Measurements from ENCODE around the gene CEBPB.
"Not testable (repeated sequence)": the region's sequence is repeated elsewhere in the genome, so short reads cannot be mapped to it uniquely, and the experiment has no call there.

CEBPB gene

DNA sequence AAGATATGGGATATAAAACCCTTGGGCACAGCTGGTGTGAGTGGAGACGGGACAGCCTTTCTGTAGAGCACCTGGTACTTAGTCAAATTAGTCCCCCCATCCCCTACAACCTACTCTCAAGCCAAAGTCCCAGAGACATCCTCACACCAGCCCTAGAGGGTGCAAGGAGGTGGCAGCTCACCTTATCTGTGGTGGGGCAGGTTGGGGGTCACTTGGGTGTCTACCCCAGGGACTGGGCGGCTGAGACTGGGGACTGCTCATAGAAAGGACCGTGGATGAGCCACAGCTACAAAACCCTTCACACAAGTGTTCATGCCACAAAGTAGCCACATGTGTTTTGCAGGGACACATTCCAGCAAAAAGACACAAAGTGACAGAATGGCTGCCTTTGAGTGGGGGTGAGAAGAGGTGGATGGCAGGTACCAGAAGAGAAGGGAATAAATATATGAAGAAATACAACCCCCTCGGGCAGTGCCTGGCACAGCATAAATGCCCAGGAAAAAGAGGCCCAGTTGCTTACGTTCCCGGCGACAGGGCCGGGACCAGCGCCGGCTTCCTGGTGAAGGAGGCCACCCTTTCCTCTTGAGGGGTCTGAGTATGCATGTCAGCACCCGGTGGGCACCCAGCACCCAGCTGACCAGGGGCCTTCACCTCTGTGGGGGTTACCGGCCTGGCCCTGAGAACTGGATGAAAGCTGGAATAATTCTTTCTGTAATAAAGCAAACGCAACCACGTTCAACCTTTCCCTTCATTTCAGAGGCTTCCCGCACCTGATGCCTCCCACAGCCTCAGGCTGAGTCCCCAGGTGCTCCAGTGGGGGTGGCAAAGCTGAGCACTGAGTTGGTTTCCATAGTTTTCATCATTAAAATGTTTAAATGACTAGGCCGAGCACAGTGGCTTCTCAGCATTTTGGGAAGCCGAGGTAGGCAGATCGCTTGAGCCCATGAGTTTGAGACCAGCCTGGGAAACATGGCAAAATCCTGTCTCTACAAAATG, 14.4 kb upstream of the CEBPB start:
- H3K79me1 ChIP-seq (ENCODE audit: low read length): no peaks in the 10 kb centered on the region
- no peak overlapping the region for H4K5ac ChIP-seq (ENCODE audit: low read length)
- H3K23ac ChIP-seq (ENCODE audit: low read length): no peak overlapping the region
- no peak for DNase-seq
- no peak overlapping the region for H2BK15ac ChIP-seq (replicated peaks; ENCODE audit: low read depth)
- no peak overlapping the region for H2BK5ac ChIP-seq (ENCODE audit: low read length)
- no peaks in the 10 kb centered on the region for H3K79me2 ChIP-seq (ENCODE audit: control insufficient read depth, insufficient read depth, low read length)
- no peak overlapping the region for H4K8ac ChIP-seq (ENCODE audit: low read depth, low read length)
- H3K36me3 ChIP-seq (ENCODE audit: control insufficient read depth, insufficient read depth, low read length): no peaks in the 10 kb centered on the region
- no peak overlapping the region for H2BK120ac ChIP-seq (ENCODE audit: low read depth, low read length)
- H3K56ac ChIP-seq (ENCODE audit: low read length): no peak overlapping the region
- no peaks in the 10 kb centered on the region for H3K27me3 ChIP-seq (ENCODE audit: insufficient read depth, low read length, poor library complexity)
- WGBS (ENCODE audit: extremely low coverage, insufficient coverage, low lambda C conversion rate): no CpG with 5 or more reads among the region's 18 CpGs
- H3K27ac ChIP-seq (ENCODE audit: low read depth, low read length): no peak overlapping the region
- H3K18ac ChIP-seq (ENCODE audit: low read length): no peak overlapping the region
- no peak overlapping the region for H3K4me2 ChIP-seq (ENCODE audit: low read length)
- H3K4me3 ChIP-seq (ENCODE audit: low read length): no peak overlapping the region
- H2AK5ac ChIP-seq (ENCODE audit: low read length): no peak overlapping the region
- no peak overlapping the region for H3K9ac ChIP-seq (ENCODE audit: low read length)
- H3K4me1 ChIP-seq (ENCODE audit: control insufficient read depth, low read depth, low read length): peaks cover 3% of the 10 kb centered on the region
- no peak overlapping the region for H3K4ac ChIP-seq (ENCODE audit: low read depth, low read length)

DNA sequence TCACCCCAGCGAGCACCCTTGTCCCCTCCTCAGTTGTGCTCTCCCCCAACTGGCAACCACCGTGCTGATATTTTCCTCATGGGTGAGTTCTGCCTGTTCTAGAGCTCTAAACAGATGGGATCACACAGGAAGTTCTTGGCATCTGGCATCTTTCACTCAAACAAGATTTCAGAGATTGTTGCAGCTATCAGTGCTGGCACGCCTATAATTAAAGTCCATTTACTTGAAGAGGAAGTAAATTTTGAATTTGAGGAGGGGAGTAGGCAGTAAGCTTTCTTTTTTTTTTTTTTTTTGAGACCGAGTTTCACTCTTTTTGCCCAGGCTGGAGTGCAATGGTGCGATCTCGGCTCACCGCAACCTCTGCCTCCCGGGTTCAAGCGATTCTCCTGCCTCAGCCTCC, 12.0 kb upstream of the CEBPB start:
- H2AK5ac ChIP-seq (ENCODE audit: low read length); H3K4me3 ChIP-seq (ENCODE audit: low read length); H3K27me3 ChIP-seq (ENCODE audit: insufficient read depth, low read length, poor library complexity); H3K9ac ChIP-seq (ENCODE audit: low read length); H3K4me2 ChIP-seq (ENCODE audit: low read length); H2BK15ac ChIP-seq (replicated peaks; ENCODE audit: low read depth); H3K36me3 ChIP-seq (ENCODE audit: control insufficient read depth, insufficient read depth, low read length); H3K4me1 ChIP-seq (ENCODE audit: control insufficient read depth, low read depth, low read length); H3K27ac ChIP-seq (ENCODE audit: low read depth, low read length); H3K4ac ChIP-seq (ENCODE audit: low read depth, low read length); H3K79me2 ChIP-seq (ENCODE audit: control insufficient read depth, insufficient read depth, low read length); H3K56ac ChIP-seq (ENCODE audit: low read length); DNase-seq; H3K79me1 ChIP-seq (ENCODE audit: low read length); H3K23ac ChIP-seq (ENCODE audit: low read length); H3K18ac ChIP-seq (ENCODE audit: low read length); H2BK120ac ChIP-seq (ENCODE audit: low read depth, low read length); H4K5ac ChIP-seq (ENCODE audit: low read length); H2BK5ac ChIP-seq (ENCODE audit: low read length); H4K8ac ChIP-seq (ENCODE audit: low read depth, low read length): not testable (repeated sequence)
- WGBS (ENCODE audit: extremely low coverage, insufficient coverage, low lambda C conversion rate): no CpG with 5 or more reads among the region's 9 CpGs

DNA sequence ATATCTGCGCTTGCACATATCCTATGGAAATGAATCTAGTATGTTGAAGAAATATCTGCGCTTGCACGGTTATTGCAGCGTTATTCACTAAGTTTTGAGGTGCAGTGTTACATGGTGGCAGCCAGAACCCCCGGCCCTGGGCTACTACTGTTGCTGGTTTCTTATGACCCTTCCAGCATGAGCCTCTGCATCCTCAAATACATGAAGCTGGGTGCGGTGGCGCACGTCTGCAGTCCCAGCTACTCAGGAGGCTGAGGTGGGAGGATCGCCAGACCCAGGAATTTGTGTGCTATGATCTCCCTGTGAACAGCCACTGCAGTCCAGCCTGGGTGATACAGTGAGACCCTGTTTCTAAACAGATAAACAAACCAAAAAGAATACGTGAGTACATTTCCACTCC, 9.3 kb upstream of the CEBPB start:
- Histone ChIP-seq H3K4me2 (ENCODE audit: low read length) (no peak overlapping the region), H4K8ac (ENCODE audit: low read depth, low read length) (no peak overlapping the region), H2BK120ac (ENCODE audit: low read depth, low read length) (no peak overlapping the region), H3K4me3 (ENCODE audit: low read length) (no peak overlapping the region), H3K18ac (ENCODE audit: low read length) (no peak overlapping the region), H3K36me3 (ENCODE audit: control insufficient read depth, insufficient read depth, low read length) (no peaks in the 10 kb centered on the region), H2AK5ac (ENCODE audit: low read length) (no peak overlapping the region), H3K4me1 (ENCODE audit: control insufficient read depth, low read depth, low read length) (no peaks in the 10 kb centered on the region), H4K5ac (ENCODE audit: low read length) (no peak overlapping the region), H3K56ac (ENCODE audit: low read length) (no peak overlapping the region), H3K27me3 (ENCODE audit: insufficient read depth, low read length, poor library complexity) (no peaks in the 10 kb centered on the region), H3K23ac (ENCODE audit: low read length) (no peak overlapping the region), H3K79me1 (ENCODE audit: low read length) (no peaks in the 10 kb centered on the region), H3K9ac (ENCODE audit: low read length) (no peak overlapping the region), H2BK15ac (replicated peaks; ENCODE audit: low read depth) (no peak overlapping the region), H3K4ac (ENCODE audit: low read depth, low read length) (no peak overlapping the region), H2BK5ac (ENCODE audit: low read length) (no peak overlapping the region), H3K79me2 (ENCODE audit: control insufficient read depth, insufficient read depth, low read length) (no peaks in the 10 kb centered on the region), H3K27ac (ENCODE audit: low read depth, low read length) (no peak overlapping the region)
- no peak for DNase-seq
- WGBS (ENCODE audit: extremely low coverage, insufficient coverage, low lambda C conversion rate): no CpG with 5 or more reads among the region's 10 CpGs

GRCh38 chr20:50182346-50182745, 8.3 kb upstream of the CEBPB start:
- H3K9ac ChIP-seq (ENCODE audit: low read length): no peak overlapping the region
- H4K5ac ChIP-seq (ENCODE audit: low read length): no peak overlapping the region
- no peaks in the 10 kb centered on the region for H3K79me2 ChIP-seq (ENCODE audit: control insufficient read depth, insufficient read depth, low read length)
- H3K27me3 ChIP-seq (ENCODE audit: insufficient read depth, low read length, poor library complexity): no peaks in the 10 kb centered on the region
- H3K36me3 ChIP-seq (ENCODE audit: control insufficient read depth, insufficient read depth, low read length): no peaks in the 10 kb centered on the region
- no peak overlapping the region for H3K4me2 ChIP-seq (ENCODE audit: low read length)
- no peak overlapping the region for H2AK5ac ChIP-seq (ENCODE audit: low read length)
- DNase-seq: no peak
- H3K4me1 ChIP-seq (ENCODE audit: control insufficient read depth, low read depth, low read length): no peaks in the 10 kb centered on the region
- no peaks in the 10 kb centered on the region for H3K79me1 ChIP-seq (ENCODE audit: low read length)
- H3K4me3 ChIP-seq (ENCODE audit: low read length): no peak overlapping the region
- no CpG with 5 or more reads among the region's 2 CpGs for WGBS (ENCODE audit: extremely low coverage, insufficient coverage, low lambda C conversion rate)
- H3K18ac ChIP-seq (ENCODE audit: low read length): no peak overlapping the region
- no peak overlapping the region for H3K56ac ChIP-seq (ENCODE audit: low read length)
- no peak overlapping the region for H2BK120ac ChIP-seq (ENCODE audit: low read depth, low read length)
- H3K23ac ChIP-seq (ENCODE audit: low read length): no peak overlapping the region
- H2BK15ac ChIP-seq (replicated peaks; ENCODE audit: low read depth): no peak overlapping the region
- no peak overlapping the region for H3K27ac ChIP-seq (ENCODE audit: low read depth, low read length)
- no peak overlapping the region for H4K8ac ChIP-seq (ENCODE audit: low read depth, low read length)
- H2BK5ac ChIP-seq (ENCODE audit: low read length): no peak overlapping the region
- no peak overlapping the region for H3K4ac ChIP-seq (ENCODE audit: low read depth, low read length)

- WGBS (ENCODE audit: extremely low coverage, insufficient coverage, low lambda C conversion rate): no CpG with 5 or more reads among the region's 5 CpGs
- no peak overlapping the region for H2BK15ac ChIP-seq (replicated peaks; ENCODE audit: low read depth)
- H3K27me3 ChIP-seq (ENCODE audit: insufficient read depth, low read length, poor library complexity): no peaks in the 10 kb centered on the region
- no peak overlapping the region for H2AK5ac ChIP-seq (ENCODE audit: low read length)
- no peak overlapping the region for H3K18ac ChIP-seq (ENCODE audit: low read length)
- no peaks in the 10 kb centered on the region for H3K4me1 ChIP-seq (ENCODE audit: control insufficient read depth, low read depth, low read length)
- H2BK5ac ChIP-seq (ENCODE audit: low read length): no peak overlapping the region
- H3K27ac ChIP-seq (ENCODE audit: low read depth, low read length): no peak overlapping the region
- H3K79me1 ChIP-seq (ENCODE audit: low read length): no peaks in the 10 kb centered on the region
- no peak overlapping the region for H3K23ac ChIP-seq (ENCODE audit: low read length)
- H2BK120ac ChIP-seq (ENCODE audit: low read depth, low read length): no peak overlapping the region
- no peak overlapping the region for H4K8ac ChIP-seq (ENCODE audit: low read depth, low read length)
- no peak overlapping the region for H3K4me3 ChIP-seq (ENCODE audit: low read length)
- no peak overlapping the region for H3K56ac ChIP-seq (ENCODE audit: low read length)
- H3K4me2 ChIP-seq (ENCODE audit: low read length): no peak overlapping the region
- H3K4ac ChIP-seq (ENCODE audit: low read depth, low read length): no peak overlapping the region
- H3K9ac ChIP-seq (ENCODE audit: low read length): no peak overlapping the region
- H4K5ac ChIP-seq (ENCODE audit: low read length): no peak overlapping the region
- no peaks in the 10 kb centered on the region for H3K36me3 ChIP-seq (ENCODE audit: control insufficient read depth, insufficient read depth, low read length)
- DNase-seq: no peak
- H3K79me2 ChIP-seq (ENCODE audit: control insufficient read depth, insufficient read depth, low read length): no peaks in the 10 kb centered on the region
Observed at GRCh38 chr20:50185426-50185825, 5.2 kb upstream of the CEBPB start.

Measured in mesendoderm (in vitro differentiated cells).